Esophagus squamous epithelium (tissue), 4 donors: ENCODE results near the gene SUDS3.

ENCODE experiments used
- POLR2A ChIP-seq, 4 donors: fragments of 450-650 bp; IDR thresholded peaks; one replicate each; pipeline ENCODE4 v1.6.1; 2017; ENCODE audit warnings: antibody characterized with exemption in 4 of 4, mild to moderate bottlenecking in 4 of 4, moderate library complexity in 3 of 4
- TF ChIP-seq, protein P1 (sequence below), 6 experiments: fragments of 450-650 bp in 4 of 6; fragments of 200-600 bp in 2 of 6; sonication (generic) in 2 of 6; IDR thresholded peaks; one replicate each; pipeline ENCODE4 v1.5.1; 2016 to 2019; ENCODE audit warnings: antibody characterized with exemption in 6 of 6, mild to moderate bottlenecking in 4 of 6, moderate library complexity in 4 of 6

DNA sequence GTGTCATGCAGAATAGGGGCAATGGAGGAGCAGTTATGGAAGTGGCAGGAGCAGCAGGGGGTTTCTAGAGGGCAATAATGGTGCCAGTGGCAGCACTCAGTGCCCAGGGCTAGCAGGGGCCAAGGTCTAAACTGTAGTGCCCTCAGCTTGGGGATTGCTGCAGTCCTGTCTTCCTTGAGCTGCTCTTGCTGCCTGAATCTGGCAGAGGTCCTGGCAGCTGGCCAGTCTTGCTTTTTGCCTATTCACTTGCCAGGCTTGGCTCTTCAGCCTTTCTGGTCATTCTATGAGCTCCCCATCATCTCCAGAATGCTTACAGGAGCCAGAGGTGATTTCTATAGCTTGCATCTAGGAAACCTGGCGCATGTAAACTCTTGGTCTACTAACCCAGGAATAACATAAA, 72.0 kb downstream of the SUDS3 start:
- TF ChIP-seq, protein P1, sequence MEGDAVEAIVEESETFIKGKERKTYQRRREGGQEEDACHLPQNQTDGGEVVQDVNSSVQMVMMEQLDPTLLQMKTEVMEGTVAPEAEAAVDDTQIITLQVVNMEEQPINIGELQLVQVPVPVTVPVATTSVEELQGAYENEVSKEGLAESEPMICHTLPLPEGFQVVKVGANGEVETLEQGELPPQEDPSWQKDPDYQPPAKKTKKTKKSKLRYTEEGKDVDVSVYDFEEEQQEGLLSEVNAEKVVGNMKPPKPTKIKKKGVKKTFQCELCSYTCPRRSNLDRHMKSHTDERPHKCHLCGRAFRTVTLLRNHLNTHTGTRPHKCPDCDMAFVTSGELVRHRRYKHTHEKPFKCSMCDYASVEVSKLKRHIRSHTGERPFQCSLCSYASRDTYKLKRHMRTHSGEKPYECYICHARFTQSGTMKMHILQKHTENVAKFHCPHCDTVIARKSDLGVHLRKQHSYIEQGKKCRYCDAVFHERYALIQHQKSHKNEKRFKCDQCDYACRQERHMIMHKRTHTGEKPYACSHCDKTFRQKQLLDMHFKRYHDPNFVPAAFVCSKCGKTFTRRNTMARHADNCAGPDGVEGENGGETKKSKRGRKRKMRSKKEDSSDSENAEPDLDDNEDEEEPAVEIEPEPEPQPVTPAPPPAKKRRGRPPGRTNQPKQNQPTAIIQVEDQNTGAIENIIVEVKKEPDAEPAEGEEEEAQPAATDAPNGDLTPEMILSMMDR (IDR thresholded peaks at IDR 0.05): no peak
- TF ChIP-seq POLR2A (IDR thresholded peaks at IDR 0.05): no peak
